Right atrium auricular region (tissue), 2 donors: ENCODE measurements around the gene TFCP2L1. TPM values are rescaled to one million over a fixed set of nuclear protein-coding genes. Genes with fewer than 3 reads are reported as not detected.

Experiments
- DNase-seq: peaks from one replicate; pipeline ENCODE4 v3.0.0-alpha.2; 2019; ENCODE audit warnings: low spot score
- H3K27ac ChIP-seq, 2 donors: fragments of 200-600 bp; sonication (generic); 1 replicate in 1 of 2; 2 replicates in 1 of 2; pipeline ENCODE4 v1.5.1; 2016 to 2019
- H3K27me3 ChIP-seq, 2 donors: fragments of 200-600 bp; sonication (generic); one replicate each; pipeline versions ENCODE4 v1.5.1 to v1.6.0; 2017 to 2019
- H3K36me3 ChIP-seq: fragments of 200-600 bp; sonication (generic); one replicate; pipeline ENCODE4 v1.5.1; 2016
- H3K4me1 ChIP-seq, 2 donors: fragments of 200-600 bp; sonication (generic); one replicate each; pipeline versions ENCODE4 v1.5.1 to v1.6.0; 2017 to 2019
- H3K4me3 ChIP-seq, 2 donors: fragments of 200-600 bp; sonication (generic); 1 replicate in 1 of 2; 2 replicates in 1 of 2; pipeline ENCODE4 v1.5.1; 2017 to 2019; ENCODE audit warnings: mild to moderate bottlenecking in 1 of 2, moderate library complexity in 1 of 2
- H3K9me3 ChIP-seq, 2 donors: fragments of 200-600 bp; sonication (generic); one replicate each; pipeline ENCODE4 v1.5.1; 2019
- total RNA-seq, 2 donors: library from RNA; depleted of rRNA; stranded (reverse); fragments of >200 nt; gene quantifications; one replicate each; pipeline ENCODE4 v1.1.0, GENCODE V29; 2016
- TF ChIP-seq, protein P1 (sequence below), 2 donors: fragments of 200-600 bp; sonication (generic); IDR thresholded peaks; one replicate each; pipeline ENCODE4 v1.5.1; 2019; ENCODE audit warnings: antibody characterized with exemption in 2 of 2

Gene TFCP2L1
- total RNA-seq, 2 donors from 2014 or later, result 0.28 to 0.44 TPM

- no peak for DNase-seq
- no peak overlapping the region for H3K4me3 ChIP-seq
- no peaks in the 10 kb centered on the region for H3K4me1 ChIP-seq
- TF ChIP-seq, protein P1, sequence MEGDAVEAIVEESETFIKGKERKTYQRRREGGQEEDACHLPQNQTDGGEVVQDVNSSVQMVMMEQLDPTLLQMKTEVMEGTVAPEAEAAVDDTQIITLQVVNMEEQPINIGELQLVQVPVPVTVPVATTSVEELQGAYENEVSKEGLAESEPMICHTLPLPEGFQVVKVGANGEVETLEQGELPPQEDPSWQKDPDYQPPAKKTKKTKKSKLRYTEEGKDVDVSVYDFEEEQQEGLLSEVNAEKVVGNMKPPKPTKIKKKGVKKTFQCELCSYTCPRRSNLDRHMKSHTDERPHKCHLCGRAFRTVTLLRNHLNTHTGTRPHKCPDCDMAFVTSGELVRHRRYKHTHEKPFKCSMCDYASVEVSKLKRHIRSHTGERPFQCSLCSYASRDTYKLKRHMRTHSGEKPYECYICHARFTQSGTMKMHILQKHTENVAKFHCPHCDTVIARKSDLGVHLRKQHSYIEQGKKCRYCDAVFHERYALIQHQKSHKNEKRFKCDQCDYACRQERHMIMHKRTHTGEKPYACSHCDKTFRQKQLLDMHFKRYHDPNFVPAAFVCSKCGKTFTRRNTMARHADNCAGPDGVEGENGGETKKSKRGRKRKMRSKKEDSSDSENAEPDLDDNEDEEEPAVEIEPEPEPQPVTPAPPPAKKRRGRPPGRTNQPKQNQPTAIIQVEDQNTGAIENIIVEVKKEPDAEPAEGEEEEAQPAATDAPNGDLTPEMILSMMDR (IDR thresholded peaks at IDR 0.05), result no peak
- no peaks in the 10 kb centered on the region for H3K9me3 ChIP-seq
- no peaks in the 10 kb centered on the region for H3K27me3 ChIP-seq
- H3K27ac ChIP-seq, result no peak overlapping the region
- H3K36me3 ChIP-seq, result no peaks in the 10 kb centered on the region
Measured at GRCh38 chr2:121237336-121237979, 47.5 kb downstream of the TFCP2L1 start.

- no peak for DNase-seq
- H3K27ac ChIP-seq, result no peak overlapping the region
- TF ChIP-seq, protein P1 (IDR thresholded peaks at IDR 0.05), result no peak
- no peaks in the 10 kb centered on the region for H3K9me3 ChIP-seq
- H3K36me3 ChIP-seq, result no peaks in the 10 kb centered on the region
- H3K4me3 ChIP-seq, result no peak overlapping the region
- no peaks in the 10 kb centered on the region for H3K4me1 ChIP-seq
- no peaks in the 10 kb centered on the region for H3K27me3 ChIP-seq
Measured at GRCh38 chr2:121236650-121237180, 48.3 kb downstream of the TFCP2L1 start.

DNA sequence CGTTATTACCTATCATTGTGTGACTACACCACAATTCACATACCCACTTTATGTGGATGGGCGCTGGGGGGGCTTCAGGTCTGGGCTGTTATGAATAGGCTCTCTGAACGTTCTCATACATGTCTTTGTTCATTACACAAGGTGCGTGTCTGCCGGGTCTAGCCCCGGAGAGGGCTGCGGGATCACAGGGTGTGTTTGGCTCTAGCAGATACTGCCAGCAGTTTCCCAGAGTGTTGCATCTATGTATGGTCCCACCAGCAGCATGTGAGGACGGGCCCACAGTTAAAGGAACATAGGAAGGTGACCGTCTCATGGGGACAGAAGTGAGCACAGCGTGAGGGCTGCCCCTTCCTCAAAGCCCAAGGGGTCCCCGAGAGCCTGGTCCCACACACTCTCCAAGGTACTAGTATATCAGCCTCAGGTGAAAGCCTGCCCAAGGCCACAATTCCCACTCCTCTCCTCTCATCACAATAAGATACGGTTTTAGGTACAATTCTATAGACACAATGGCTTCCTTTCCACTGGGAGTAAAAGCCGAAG lies 48.8 kb downstream of the TFCP2L1 start:
- TF ChIP-seq, protein P1 (IDR thresholded peaks at IDR 0.05), result no peak
- no peaks in the 10 kb centered on the region for H3K4me1 ChIP-seq
- H3K27ac ChIP-seq, result no peak overlapping the region
- DNase-seq, result no peak
- no peaks in the 10 kb centered on the region for H3K36me3 ChIP-seq
- no peaks in the 10 kb centered on the region for H3K9me3 ChIP-seq
- H3K4me3 ChIP-seq, result no peak overlapping the region
- H3K27me3 ChIP-seq, result no peaks in the 10 kb centered on the region

DNA sequence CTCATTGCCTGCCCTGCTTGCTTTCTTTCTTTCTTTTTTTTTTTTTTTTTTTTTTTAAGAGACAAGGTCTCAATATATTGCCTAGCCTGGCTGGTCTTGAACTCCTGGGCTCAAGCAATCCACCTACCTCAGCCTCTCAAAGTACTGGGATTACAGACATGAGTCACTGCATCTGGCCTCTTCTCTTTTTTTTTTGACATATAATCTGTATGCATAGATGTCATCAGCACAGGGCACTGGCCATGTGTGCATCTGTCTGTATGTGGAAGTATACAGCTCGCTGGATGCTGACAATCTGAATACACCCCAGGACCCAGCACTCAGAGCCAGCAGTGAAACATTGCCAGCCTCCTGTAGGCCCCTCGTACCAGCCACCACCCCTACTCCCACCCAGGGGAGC lies 49.5 kb downstream of the TFCP2L1 start:
- Histone ChIP-seq H3K4me3 (no peak overlapping the region), H3K27me3 (no peaks in the 10 kb centered on the region), H3K9me3 (no peaks in the 10 kb centered on the region), H3K27ac (no peak overlapping the region), H3K4me1 (no peaks in the 10 kb centered on the region), H3K36me3 (no peaks in the 10 kb centered on the region)
- TF ChIP-seq, protein P1 (IDR thresholded peaks at IDR 0.05), result no peak
- no peak for DNase-seq

GRCh38 chr2:121234791-121235190 lies 50.2 kb downstream of the TFCP2L1 start:
- H3K27ac ChIP-seq, result no peak overlapping the region
- H3K9me3 ChIP-seq, result no peaks in the 10 kb centered on the region
- DNase-seq, result no peak
- no peaks in the 10 kb centered on the region for H3K4me1 ChIP-seq
- no peak overlapping the region for H3K4me3 ChIP-seq
- TF ChIP-seq, protein P1 (IDR thresholded peaks at IDR 0.05), result no peak
- no peaks in the 10 kb centered on the region for H3K27me3 ChIP-seq
- no peaks in the 10 kb centered on the region for H3K36me3 ChIP-seq
